Endodermal cell (in vitro differentiated cells): Measurements from ENCODE around the gene MSANTD2. TPM values are rescaled to one million over a fixed set of nuclear protein-coding genes. Genes with fewer than 3 reads are reported as not detected.

Experiments
- DNase-seq: peaks from one replicate; pipeline ENCODE4 v3.0.0-alpha.2; 2017
- H3K27ac ChIP-seq: 2 replicates; pipeline ENCODE4 v1.5.1; 2013; ENCODE audit warnings: mild to moderate bottlenecking, low read depth, low read length, moderate library complexity
- H3K27me3 ChIP-seq: 2 replicates; pipeline ENCODE4 v1.6.1; 2013; ENCODE audit warnings: mild to moderate bottlenecking, low read length, moderate library complexity; ENCODE audit not compliant: insufficient read depth, control insufficient read depth, poor library complexity, severe bottlenecking
- H3K36me3 ChIP-seq: 2 replicates; pipeline ENCODE4 v1.7.0; 2013; ENCODE audit warnings: mild to moderate bottlenecking, low read length, moderate library complexity; ENCODE audit not compliant: control insufficient read depth, insufficient read depth
- H3K4me1 ChIP-seq: one replicate; pipeline ENCODE4 v1.7.0; 2013; ENCODE audit warnings: low read length; ENCODE audit not compliant: control insufficient read depth, insufficient read depth
- H3K4me3 ChIP-seq: 2 replicates; pipeline ENCODE4 v1.5.1; 2013; ENCODE audit warnings: mild to moderate bottlenecking, low read length, moderate library complexity
- H3K9ac ChIP-seq: 2 replicates; pipeline ENCODE4 v1.6.1; 2013; ENCODE audit warnings: mild to moderate bottlenecking, low read length, moderate library complexity; ENCODE audit not compliant: poor library complexity, severe bottlenecking; ENCODE audit errors: extremely low read depth
- H3K9me3 ChIP-seq: 2 replicates; pipeline ENCODE4 v1.6.1; 2013; ENCODE audit warnings: mild to moderate bottlenecking, low read length, moderate library complexity; ENCODE audit not compliant: control insufficient read depth
- H3K27ac Mint-ChIP-seq: 2 replicates; pipeline ENCODE4 v1.8.0; 2020; ENCODE audit warnings: mixed read lengths
- H3K27me3 Mint-ChIP-seq: 2 replicates; pipeline ENCODE4 v1.8.0; 2021; ENCODE audit warnings: mild to moderate bottlenecking, mixed read lengths; ENCODE audit not compliant: insufficient read depth
- H3K36me3 Mint-ChIP-seq: 2 replicates; pipeline ENCODE4 v1.8.0; 2020; ENCODE audit warnings: low read depth, mixed read lengths
- H3K4me1 Mint-ChIP-seq: 2 replicates; pipeline ENCODE4 v1.8.0; 2020; ENCODE audit warnings: mixed read lengths
- H3K4me3 Mint-ChIP-seq: 2 replicates; pipeline ENCODE4 v1.8.0; 2020; ENCODE audit warnings: mild to moderate bottlenecking, moderate library complexity, mixed read lengths
- H3K9me3 Mint-ChIP-seq: 2 replicates; pipeline ENCODE4 v1.8.0; 2020; ENCODE audit warnings: mild to moderate bottlenecking, mixed read lengths
- WGBS, 2 experiments: methylation state at CpG; one replicate each; pipeline versions ENCODE4 v1.1.5 to v1.1.7; 2013; ENCODE audit warnings: missing lambda C conversion rate in 2 of 2, mixed read lengths in 1 of 2; ENCODE audit not compliant: insufficient coverage in 1 of 2, insufficient read length in 1 of 2; 5-methylcytosine and 5-hydroxymethylcytosine counted together
- total RNA-seq, 2 donors: library from RNA; stranded (reverse); fragmentation: NEBNext Ultra II Directional in 1 of 2; extraction: Animal tissue kit (Norgen Biotek cat#: 25700) in 1 of 2; gene quantifications; 2 replicates in 1 of 2; 3 replicates in 1 of 2; pipeline ENCODE4 v1.2.1, GENCODE V29; 2021
- TF ChIP-seq, protein P1 (sequence below): fragments of 200-600 bp; sonication (generic); conservative IDR thresholded peaks from 2 replicates; pipeline ENCODE4 v1.5.0; 2021; ENCODE audit warnings: antibody characterized with exemption, mild to moderate bottlenecking

The MSANTD2 gene
- total RNA-seq, 2 donors from 2014 or later = 18.3 to 21.3 TPM

- Histone ChIP-seq H3K4me3 (peak overlapping the region; percentile 15), H3K27ac (no peak overlapping the region), H3K4me1 (no peaks in the 10 kb centered on the region), H3K9ac (no peak overlapping the region), H3K9me3 (no peaks in the 10 kb centered on the region), H3K27me3 (peaks cover 100% of the 10 kb centered on the region), H3K36me3 (no peaks in the 10 kb centered on the region)
- TF ChIP-seq, protein P1, sequence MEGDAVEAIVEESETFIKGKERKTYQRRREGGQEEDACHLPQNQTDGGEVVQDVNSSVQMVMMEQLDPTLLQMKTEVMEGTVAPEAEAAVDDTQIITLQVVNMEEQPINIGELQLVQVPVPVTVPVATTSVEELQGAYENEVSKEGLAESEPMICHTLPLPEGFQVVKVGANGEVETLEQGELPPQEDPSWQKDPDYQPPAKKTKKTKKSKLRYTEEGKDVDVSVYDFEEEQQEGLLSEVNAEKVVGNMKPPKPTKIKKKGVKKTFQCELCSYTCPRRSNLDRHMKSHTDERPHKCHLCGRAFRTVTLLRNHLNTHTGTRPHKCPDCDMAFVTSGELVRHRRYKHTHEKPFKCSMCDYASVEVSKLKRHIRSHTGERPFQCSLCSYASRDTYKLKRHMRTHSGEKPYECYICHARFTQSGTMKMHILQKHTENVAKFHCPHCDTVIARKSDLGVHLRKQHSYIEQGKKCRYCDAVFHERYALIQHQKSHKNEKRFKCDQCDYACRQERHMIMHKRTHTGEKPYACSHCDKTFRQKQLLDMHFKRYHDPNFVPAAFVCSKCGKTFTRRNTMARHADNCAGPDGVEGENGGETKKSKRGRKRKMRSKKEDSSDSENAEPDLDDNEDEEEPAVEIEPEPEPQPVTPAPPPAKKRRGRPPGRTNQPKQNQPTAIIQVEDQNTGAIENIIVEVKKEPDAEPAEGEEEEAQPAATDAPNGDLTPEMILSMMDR = no peak
- 18 to 24% methylated on average over 5 to 8 of the region's 8 CpGs for WGBS, 2 experiments
- Mint-ChIP-seq H3K4me3 (peak overlapping the region; percentile 41), H3K27ac (no peak overlapping the region), H3K9me3 (no peaks in the 10 kb centered on the region), H3K27me3 (peaks cover 6% of the 10 kb centered on the region), H3K36me3 (no peaks in the 10 kb centered on the region), H3K4me1 (peaks cover 18% of the 10 kb centered on the region)
- DNase-seq = no peak
These were observed 43.4 kb upstream of the MSANTD2 start for GRCh38 chr11:124843616-124843910.

GRCh38 chr11:124842305-124842704, 42.1 kb upstream of the MSANTD2 start:
- Histone ChIP-seq H3K4me3 (no peak overlapping the region), H3K27ac (peak overlapping the region; percentile 19), H3K9ac (no peak overlapping the region), H3K27me3 (peaks cover 98% of the 10 kb centered on the region), H3K36me3 (no peaks in the 10 kb centered on the region), H3K4me1 (no peaks in the 10 kb centered on the region), H3K9me3 (no peaks in the 10 kb centered on the region)
- DNase-seq = peak; percentile 56
- Mint-ChIP-seq H3K4me3 (no peak overlapping the region), H3K36me3 (no peaks in the 10 kb centered on the region), H3K4me1 (peaks cover 11% of the 10 kb centered on the region), H3K9me3 (no peaks in the 10 kb centered on the region), H3K27me3 (peaks cover 18% of the 10 kb centered on the region), H3K27ac (no peak overlapping the region)
- 41 to 59% methylated on average over 3 to 4 of the region's 4 CpGs for WGBS, 2 experiments
- TF ChIP-seq, protein P1 = no peak

GRCh38 chr11:124841840-124842239, 41.6 kb upstream of the MSANTD2 start:
- Histone ChIP-seq H3K9ac (no peak overlapping the region), H3K9me3 (no peaks in the 10 kb centered on the region), H3K27me3 (peaks cover 94% of the 10 kb centered on the region), H3K27ac (no peak overlapping the region), H3K36me3 (no peaks in the 10 kb centered on the region), H3K4me1 (no peaks in the 10 kb centered on the region), H3K4me3 (no peak overlapping the region)
- Mint-ChIP-seq H3K4me1 (peaks cover 11% of the 10 kb centered on the region), H3K9me3 (no peaks in the 10 kb centered on the region), H3K36me3 (no peaks in the 10 kb centered on the region), H3K27ac (no peak overlapping the region), H3K27me3 (peaks cover 18% of the 10 kb centered on the region), H3K4me3 (no peak overlapping the region)
- DNase-seq = peak; percentile 55
- 0 to 38% methylated on average over 1 to 2 of the region's 2 CpGs for WGBS, 2 experiments
- TF ChIP-seq, protein P1 = no peak
